Body of pancreas (tissue), 4 donors: ENCODE measurements around the gene CEND1. TPM values are rescaled to one million over a fixed set of nuclear protein-coding genes. Genes with fewer than 3 reads are reported as not detected.
A peak's percentile ranks its signal among the peaks of the same experiment; 100 is the strongest.

Experiments
- ATAC-seq: fragments of 150-250 bp; one replicate; pipeline ENCODE4 v1.9.1; 2016
- DNase-seq, 4 donors: peaks; one replicate each; pipeline ENCODE4 v3.0.0-alpha.2; 2019
- H3K27ac ChIP-seq, 4 donors: fragments of 200-600 bp; sonication (generic); 1 replicate in 3 of 4; 2 replicates in 1 of 4; pipeline versions ENCODE4 v1.5.1 to v1.6.1; 2016 to 2019; ENCODE audit warnings: mild to moderate bottlenecking in 1 of 4, mixed read lengths in 1 of 4, moderate library complexity in 1 of 4
- H3K27me3 ChIP-seq, 2 donors: fragments of 200-600 bp; sonication (generic); one replicate each; pipeline ENCODE4 v1.6.0; 2016; ENCODE audit warnings: mild to moderate bottlenecking in 1 of 2
- H3K36me3 ChIP-seq, 2 donors: fragments of 200-600 bp; sonication (generic); replicated peaks in 1 of 2; 2 replicates each; pipeline ENCODE4 v1.5.1; 2016; ENCODE audit warnings: low read depth in 2 of 2; ENCODE audit not compliant: insufficient read depth in 1 of 2
- H3K4me1 ChIP-seq: fragments of 200-600 bp; sonication (generic); one replicate; pipeline ENCODE4 v1.6.0; 2016
- H3K4me3 ChIP-seq, 2 donors: fragments of 200-600 bp; sonication (generic); 1 replicate in 1 of 2; 2 replicates in 1 of 2; pipeline ENCODE4 v1.5.1; 2016 to 2019
- H3K9me3 ChIP-seq, 3 donors: fragments of 200-600 bp; sonication (generic); 1 replicate in 2 of 3; 2 replicates in 1 of 3; pipeline ENCODE4 v1.5.1; 2016
- CTCF ChIP-seq, 7 experiments: fragments of 450-650 bp in 4 of 7; fragments of 200-600 bp in 3 of 7; sonication (generic) in 3 of 7; IDR thresholded peaks; one replicate each; pipeline ENCODE4 v1.5.1; 2016 to 2019; ENCODE audit warnings: antibody characterized with exemption in 7 of 7
- POLR2A ChIP-seq, 3 donors: fragments of 450-650 bp; IDR thresholded peaks; one replicate each; pipeline ENCODE4 v1.6.1; 2016; ENCODE audit warnings: antibody characterized with exemption in 3 of 3, mild to moderate bottlenecking in 2 of 3
- WGBS, 2 donors: methylation state at CpG; one replicate each; pipeline ENCODE4 v1.1.5; 2017; 5-methylcytosine and 5-hydroxymethylcytosine counted together
- intact Hi-C: fragments of 100-400 bp; cut with DNase I; formaldehyde crosslinking; loops from one replicate; pipeline ENCODE4 v1.15.1; 2023
- total RNA-seq, 2 donors: library from RNA; depleted of rRNA; stranded (reverse); fragments of >200 nt; gene quantifications; one replicate each; pipeline ENCODE4 v1.1.0, GENCODE V29; 2016

CEND1 gene
- total RNA-seq, 2 donors from 2014 or later: 0.78 TPM; not detected in 1

GRCh38 chr11:747158-748006, 42.5 kb downstream of the CEND1 start, which contains the start of gene TALDO1:
Gene TALDO1, plus strand, starts transcription at chr11:747464. Its CDS starts 18 bp downstream, at chr11:747482.
- Histone ChIP-seq H3K36me3 (no peaks in the 10 kb centered on the region), H3K27me3 (no peaks in the 10 kb centered on the region), H3K27ac (peak within 1 kb of the TSS; percentile 64 to 95 (median 90)), H3K4me3 (peak within 1 kb of the TSS; percentile 53 to 91), H3K9me3 (no peaks in the 10 kb centered on the region), H3K4me1 (peaks cover 31% of the 10 kb centered on the region)
- intact Hi-C loops: no loop called here
- DNase-seq (peak; percentile 92 to 96 (median 94)), ATAC-seq (peak; percentile 95)
- TF ChIP-seq CTCF (IDR thresholded peaks at IDR 0.05) (peak in 5 of 7 experiments; percentile 13 to 54 (median 22)), POLR2A (IDR thresholded peaks at IDR 0.05) (peak; percentile 72 to 81 (median 78))
- 1% methylated on average over 86 of the region's 112 CpGs; no CpG with 5 or more reads in 1 of the 2 donors for WGBS, 2 donors

GRCh38 chr11:746289-747157, 43.4 kb downstream of the CEND1 start:
- intact Hi-C loops: no loop called here
- H3K36me3 ChIP-seq: no peaks in the 10 kb centered on the region
- H3K9me3 ChIP-seq: no peaks in the 10 kb centered on the region
- 24 to 56% methylated on average over 18 to 46 of the region's 46 CpGs for WGBS, 2 donors
- DNase-seq: peak in 3 of 4 donors; percentile 42 to 57 (median 53)
- no peaks in the 10 kb centered on the region for H3K27me3 ChIP-seq
- TF ChIP-seq CTCF (IDR thresholded peaks at IDR 0.05): no peak
- TF ChIP-seq POLR2A (IDR thresholded peaks at IDR 0.05): no peak
- H3K4me1 ChIP-seq: peaks cover 31% of the 10 kb centered on the region
- H3K27ac ChIP-seq: peak overlapping the region; percentile 64 to 95 (median 90)
- peak overlapping the region; percentile 50 to 91 for H3K4me3 ChIP-seq
- peak; percentile 25 for ATAC-seq

GRCh38 chr11:745428-745827, 44.5 kb downstream of the CEND1 start:
- intact Hi-C loops: no loop called here
- no peaks in the 10 kb centered on the region for H3K36me3 ChIP-seq
- DNase-seq: no peak
- no peak overlapping the region for H3K4me3 ChIP-seq
- no peaks in the 10 kb centered on the region for H3K9me3 ChIP-seq
- WGBS, 2 donors: 27 to 38% methylated on average over 1 of the region's 1 CpG
- no peak for ATAC-seq
- H3K27ac ChIP-seq: no peak overlapping the region
- H3K27me3 ChIP-seq: no peaks in the 10 kb centered on the region
- peaks cover 31% of the 10 kb centered on the region for H3K4me1 ChIP-seq
- TF ChIP-seq CTCF (IDR thresholded peaks at IDR 0.05): no peak
- no peak for TF ChIP-seq POLR2A (IDR thresholded peaks at IDR 0.05)

- H3K4me1 ChIP-seq: peaks cover 11% of the 10 kb centered on the region
- no peaks in the 10 kb centered on the region for H3K36me3 ChIP-seq
- no peaks in the 10 kb centered on the region for H3K9me3 ChIP-seq
- 92 to 97% methylated on average over 3 to 4 of the region's 4 CpGs for WGBS, 2 donors
- no peaks in the 10 kb centered on the region for H3K27me3 ChIP-seq
- H3K27ac ChIP-seq: no peak overlapping the region
- intact Hi-C loops: no loop called here
- TF ChIP-seq CTCF (IDR thresholded peaks at IDR 0.05): no peak
- TF ChIP-seq POLR2A (IDR thresholded peaks at IDR 0.05): no peak
- ATAC-seq: no peak
- no peak overlapping the region for H3K4me3 ChIP-seq
- DNase-seq: no peak
Observed at GRCh38 chr11:742571-743201, 47.2 kb downstream of the CEND1 start.
